Suprapubic skin (tissue), 4 donors: ENCODE results near the gene CCDC68. TPM values are rescaled to one million over a fixed set of nuclear protein-coding genes. Genes with fewer than 3 reads are reported as not detected.

Experiments
- DNase-seq, 2 donors: peaks; one replicate each; pipeline ENCODE4 v3.0.0-alpha.2; 2019; ENCODE audit warnings: low spot score in 2 of 2
- H3K27ac ChIP-seq: fragments of 200-600 bp; sonication (generic); one replicate; pipeline ENCODE4 v1.5.1; 2019
- H3K27me3 ChIP-seq: fragments of 200-600 bp; sonication (generic); one replicate; pipeline ENCODE4 v1.5.1; 2019
- H3K36me3 ChIP-seq: fragments of 200-600 bp; sonication (generic); one replicate; pipeline ENCODE4 v1.5.1; 2019
- H3K4me1 ChIP-seq: fragments of 200-600 bp; sonication (generic); one replicate; pipeline ENCODE4 v1.5.1; 2019
- H3K4me3 ChIP-seq: fragments of 200-600 bp; sonication (generic); one replicate; pipeline ENCODE4 v1.5.1; 2019; ENCODE audit warnings: mild to moderate bottlenecking
- H3K9me3 ChIP-seq: fragments of 200-600 bp; sonication (generic); one replicate; pipeline ENCODE4 v1.5.1; 2019
- CTCF ChIP-seq, 2 donors: fragments of 200-600 bp in 1 of 2; fragments of 450-650 bp in 1 of 2; sonication (generic) in 1 of 2; IDR thresholded peaks; one replicate each; pipeline ENCODE4 v1.5.1; 2016 to 2019; ENCODE audit warnings: antibody characterized with exemption in 2 of 2, mild to moderate bottlenecking in 1 of 2, moderate library complexity in 1 of 2
- EP300 ChIP-seq: sonication (generic); formaldehyde crosslinking; IDR thresholded peaks from one replicate; pipeline ENCODE4 v1.6.1; 2017; ENCODE audit warnings: antibody characterized with exemption
- POLR2A ChIP-seq, 2 donors: fragments of 450-650 bp; IDR thresholded peaks; one replicate each; pipeline ENCODE4 v1.6.1; 2017; ENCODE audit warnings: antibody characterized with exemption in 2 of 2, mild to moderate bottlenecking in 2 of 2, moderate library complexity in 2 of 2
- POLR2AphosphoS5 ChIP-seq, 3 donors: sonication (generic); formaldehyde crosslinking; IDR thresholded peaks; one replicate each; pipeline ENCODE4 v1.6.1; 2017; ENCODE audit warnings: antibody characterized with exemption in 3 of 3
- WGBS: methylation state at CpG from one replicate; pipeline ENCODE4 v1.1.5; 2018; 5-methylcytosine and 5-hydroxymethylcytosine counted together
- total RNA-seq, 4 donors: library from RNA; depleted of rRNA; stranded (reverse); fragments of >200 nt; gene quantifications; one replicate each; pipeline ENCODE4 v1.1.0, GENCODE V29; 2016

The CCDC68 gene
- total RNA-seq, result 1 to 10 TPM in 2 of 4 donors, under 1 TPM in 2; 0.19 to 3.9 (median 1.4) TPM

GRCh38 chr18:54958704-54959625 is at the start of gene CCDC68:
Gene CCDC68, minus strand, starts transcription at chr18:54959461. Its CDS starts 16,670 bp downstream, at chr18:54942791.
- Histone ChIP-seq H3K4me1 (peaks cover 18% of the 10 kb centered on the region), H3K27me3 (peaks cover 25% of the 10 kb centered on the region), H3K4me3 (peak within 1 kb of the TSS; percentile 49), H3K36me3 (no peaks in the 10 kb centered on the region), H3K9me3 (no peaks in the 10 kb centered on the region), H3K27ac (no peak within 1 kb of the TSS)
- DNase-seq, result no peak
- 28% methylated on average over 35 of the region's 58 CpGs for WGBS
- TF ChIP-seq POLR2A (IDR thresholded peaks at IDR 0.05), result no peak

- TF ChIP-seq EP300 (no peak), POLR2A (IDR thresholded peaks at IDR 0.05) (no peak), CTCF (IDR thresholded peaks at IDR 0.05) (no peak), POLR2AphosphoS5 (IDR thresholded peaks at IDR 0.05) (no peak)
- Histone ChIP-seq H3K36me3 (no peaks in the 10 kb centered on the region), H3K27me3 (peaks cover 4% of the 10 kb centered on the region), H3K9me3 (no peaks in the 10 kb centered on the region), H3K27ac (no peak overlapping the region), H3K4me3 (no peak overlapping the region), H3K4me1 (no peaks in the 10 kb centered on the region)
- 38% methylated on average over 4 of the region's 4 CpGs for WGBS
- no peak for DNase-seq
Observed at GRCh38 chr18:55007602-55008001, 48.3 kb upstream of the CCDC68 start.

- Histone ChIP-seq H3K36me3 (no peaks in the 10 kb centered on the region), H3K4me3 (no peak overlapping the region), H3K27ac (no peak overlapping the region), H3K9me3 (no peaks in the 10 kb centered on the region), H3K4me1 (no peaks in the 10 kb centered on the region), H3K27me3 (peaks cover 4% of the 10 kb centered on the region)
- no peak for TF ChIP-seq POLR2AphosphoS5 (IDR thresholded peaks at IDR 0.05)
- WGBS, result 89% methylated on average over 5 of the region's 5 CpGs
- DNase-seq, result no peak
Observed at GRCh38 chr18:55003695-55004094, 44.4 kb upstream of the CCDC68 start.

GRCh38 chr18:55002261-55002660 is 43.0 kb upstream of the CCDC68 start:
- Histone ChIP-seq H3K4me1 (no peaks in the 10 kb centered on the region), H3K4me3 (no peak overlapping the region), H3K27ac (no peak overlapping the region), H3K27me3 (peaks cover 4% of the 10 kb centered on the region), H3K36me3 (no peaks in the 10 kb centered on the region), H3K9me3 (no peaks in the 10 kb centered on the region)
- TF ChIP-seq POLR2A (IDR thresholded peaks at IDR 0.05) (no peak), CTCF (IDR thresholded peaks at IDR 0.05) (no peak), EP300 (no peak), POLR2AphosphoS5 (IDR thresholded peaks at IDR 0.05) (no peak)
- no peak for DNase-seq
- 99% methylated on average over 3 of the region's 3 CpGs for WGBS

GRCh38 chr18:55001394-55002024 is 42.2 kb upstream of the CCDC68 start:
- Histone ChIP-seq H3K9me3 (no peaks in the 10 kb centered on the region), H3K36me3 (no peaks in the 10 kb centered on the region), H3K27ac (no peak overlapping the region), H3K4me3 (no peak overlapping the region), H3K4me1 (no peaks in the 10 kb centered on the region), H3K27me3 (no peaks in the 10 kb centered on the region)
- no peak for TF ChIP-seq POLR2A (IDR thresholded peaks at IDR 0.05)
- no peak for TF ChIP-seq CTCF (IDR thresholded peaks at IDR 0.05)
- TF ChIP-seq EP300, result no peak
- no peak for TF ChIP-seq POLR2AphosphoS5 (IDR thresholded peaks at IDR 0.05)
- 77% methylated on average over 6 of the region's 6 CpGs for WGBS
- DNase-seq, result no peak

GRCh38 chr18:55000529-55000928 is 41.3 kb upstream of the CCDC68 start:
- Histone ChIP-seq H3K27ac (no peak overlapping the region), H3K4me3 (no peak overlapping the region), H3K9me3 (no peaks in the 10 kb centered on the region), H3K27me3 (no peaks in the 10 kb centered on the region), H3K36me3 (no peaks in the 10 kb centered on the region), H3K4me1 (no peaks in the 10 kb centered on the region)
- no peak for TF ChIP-seq POLR2AphosphoS5 (IDR thresholded peaks at IDR 0.05)
- no peak for TF ChIP-seq CTCF (IDR thresholded peaks at IDR 0.05)
- no peak for TF ChIP-seq POLR2A (IDR thresholded peaks at IDR 0.05)
- WGBS, result 78% methylated on average over 5 of the region's 5 CpGs
- no peak for DNase-seq
